ACC112 (cell line): ENCODE data around the gene HLA-DOB.

Experiments used
- H2AFZ ChIP-seq: fragments of 200-600 bp; sonication (generic); one replicate; pipeline ENCODE4 v1.6.0; 2017; ENCODE audit warnings: antibody characterized with exemption, low read length; ENCODE audit not compliant: unreplicated experiment
- H3K27ac ChIP-seq: fragments of 200-600 bp; sonication (generic); 2 replicates; pipeline ENCODE4 v1.5.1; 2014; ENCODE audit warnings: low read depth, mild to moderate bottlenecking, antibody characterized with exemption, low read length, moderate library complexity
- H3K27me3 ChIP-seq: fragments of 200-600 bp; sonication (generic); 2 replicates; pipeline ENCODE4 v1.6.1; 2014; ENCODE audit warnings: mild to moderate bottlenecking, antibody characterized with exemption, low read length, moderate library complexity, mixed read lengths; ENCODE audit not compliant: insufficient read depth
- H3K36me3 ChIP-seq: fragments of 200-600 bp; sonication (generic); 2 replicates; pipeline ENCODE4 v1.6.1; 2016; ENCODE audit warnings: mild to moderate bottlenecking, antibody characterized with exemption, low read length, moderate library complexity, mixed read lengths; ENCODE audit not compliant: insufficient read depth
- H3K4me1 ChIP-seq: fragments of 200-600 bp; sonication (generic); one replicate; pipeline ENCODE4 v1.6.1; 2016; ENCODE audit warnings: low read length, mixed read lengths; ENCODE audit not compliant: insufficient read depth, unreplicated experiment, control insufficient read depth
- H3K4me3 ChIP-seq: fragments of 200-600 bp; sonication (generic); 2 replicates; pipeline ENCODE4 v1.5.1; 2014; ENCODE audit warnings: mild to moderate bottlenecking, low read depth, low read length
- H3K79me2 ChIP-seq: fragments of 200-600 bp; sonication (generic); one replicate; pipeline ENCODE4 v1.6.0; 2016; ENCODE audit warnings: low read length; ENCODE audit not compliant: control insufficient read depth, unreplicated experiment, insufficient read depth

The HLA-DOB gene

DNA sequence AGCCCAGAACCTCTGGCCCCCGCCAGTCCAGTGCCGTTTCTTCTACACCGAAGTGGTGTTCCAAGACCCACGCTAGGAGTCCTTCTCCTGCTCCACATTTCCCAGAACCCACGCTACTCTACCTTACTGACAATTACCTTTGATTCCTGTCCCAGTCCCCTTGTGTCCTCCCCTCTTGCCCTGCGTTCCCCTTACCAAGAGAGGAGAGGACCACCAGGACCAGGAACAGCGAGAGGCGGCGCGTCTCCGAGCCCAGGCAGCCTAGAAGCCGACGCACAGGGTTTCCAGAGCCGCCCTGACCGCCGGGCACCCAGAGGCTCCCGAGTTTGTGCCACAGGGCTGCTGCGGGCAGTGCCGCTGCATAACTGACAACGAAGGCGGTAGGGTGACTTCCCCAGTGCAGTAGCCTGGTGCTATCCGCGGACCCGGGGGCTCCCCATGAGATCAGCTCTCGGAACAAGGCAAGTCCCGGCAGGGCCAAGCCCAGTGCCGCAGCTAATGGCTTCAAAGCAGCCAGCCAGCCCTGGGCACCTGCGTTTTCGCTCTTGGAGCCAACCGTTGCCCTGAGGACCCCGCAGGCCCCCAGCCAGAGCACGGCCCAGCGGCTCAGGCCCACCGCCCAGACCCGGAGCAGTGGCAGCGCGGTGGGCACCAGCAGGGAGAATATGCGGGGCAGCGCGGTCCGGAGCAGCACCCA lies 36.2 kb upstream of the HLA-DOB start:
- Histone ChIP-seq H3K79me2 (peaks cover 56% of the 10 kb centered on the region), H3K27ac (peak overlapping the region; percentile 95), H3K4me3 (peak overlapping the region; percentile 99), H3K36me3 (peaks cover 36% of the 10 kb centered on the region), H3K4me1 (peaks cover 24% of the 10 kb centered on the region), H2AFZ (peak overlapping the region; percentile 79), H3K27me3 (no peaks in the 10 kb centered on the region)

- peak overlapping the region; percentile 99 for H3K4me3 ChIP-seq
- H3K4me1 ChIP-seq, result peaks cover 24% of the 10 kb centered on the region
- peak overlapping the region; percentile 79 for H2AFZ ChIP-seq
- no peaks in the 10 kb centered on the region for H3K27me3 ChIP-seq
- H3K27ac ChIP-seq, result peak overlapping the region; percentile 95
- H3K36me3 ChIP-seq, result peaks cover 35% of the 10 kb centered on the region
- peaks cover 60% of the 10 kb centered on the region for H3K79me2 ChIP-seq
Observed at GRCh38 chr6:32852018-32852843, 35.4 kb upstream of the HLA-DOB start.

DNA sequence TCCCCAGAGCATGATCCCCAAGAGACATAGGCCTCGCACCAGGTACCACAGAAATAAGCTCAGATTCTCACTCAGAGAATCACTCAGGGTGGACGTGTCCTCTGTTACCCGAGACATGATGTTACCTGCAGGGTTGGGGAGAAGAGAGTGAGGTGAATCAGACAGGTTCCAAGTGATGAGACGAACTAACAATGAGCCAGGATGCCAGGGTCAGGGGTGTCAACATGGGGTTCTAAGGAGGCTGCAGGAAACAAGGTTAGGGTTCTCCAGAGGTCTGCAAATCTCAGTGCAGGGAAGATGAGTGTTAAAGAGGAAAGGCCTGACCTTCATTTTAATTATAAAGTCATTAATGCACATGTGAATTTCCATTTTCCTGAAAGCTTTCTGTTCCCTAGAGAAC lies 34.2 kb upstream of the HLA-DOB start:
- no peak overlapping the region for H3K27ac ChIP-seq
- no peak overlapping the region; the same call in 1 of the 2 replicates for H3K4me3 ChIP-seq
- H3K79me2 ChIP-seq, result peaks cover 62% of the 10 kb centered on the region
- H3K27me3 ChIP-seq, result no peaks in the 10 kb centered on the region
- peaks cover 20% of the 10 kb centered on the region for H3K4me1 ChIP-seq
- H3K36me3 ChIP-seq, result peaks cover 43% of the 10 kb centered on the region
- no peak overlapping the region for H2AFZ ChIP-seq

DNA sequence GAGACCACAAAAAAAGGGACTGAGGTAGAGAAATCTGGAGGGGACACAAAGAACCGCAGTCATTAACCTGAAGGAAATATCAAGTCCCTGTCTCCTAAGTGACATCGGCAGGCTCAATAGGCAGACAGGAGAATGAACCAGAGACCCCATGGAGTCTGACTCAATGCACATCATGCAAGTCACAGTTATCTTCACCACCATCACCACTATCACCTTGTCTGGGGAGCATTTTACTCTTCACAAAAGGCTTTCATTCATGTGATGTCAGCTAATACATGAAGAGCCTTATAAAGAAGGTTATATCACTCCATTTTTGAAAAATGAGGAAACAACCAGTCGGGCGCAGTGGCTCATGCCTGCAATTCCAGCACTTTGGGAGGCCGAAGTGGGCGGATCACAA lies 32.3 kb upstream of the HLA-DOB start:
- no peaks in the 10 kb centered on the region for H3K27me3 ChIP-seq

DNA sequence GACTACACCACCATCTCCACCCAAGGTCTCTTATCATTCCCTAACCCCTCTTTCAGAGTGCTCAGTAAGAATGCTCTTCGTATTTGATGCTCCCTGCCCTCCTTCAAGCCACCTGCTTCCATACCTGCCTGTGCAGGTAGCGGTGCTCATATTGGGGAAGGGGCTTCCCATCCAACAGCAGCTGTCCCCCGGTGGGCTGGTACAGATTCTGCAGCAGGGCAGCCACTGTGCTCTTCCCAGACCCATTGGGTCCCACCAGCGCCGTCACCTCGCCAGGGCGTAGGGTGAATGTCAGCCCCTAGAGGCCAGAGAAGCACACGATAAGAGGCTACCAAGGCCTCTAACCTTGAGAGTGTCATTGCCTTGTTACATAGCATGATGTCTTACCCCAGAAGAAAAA lies 31.0 kb upstream of the HLA-DOB start:
- Histone ChIP-seq H3K79me2 (peaks cover 53% of the 10 kb centered on the region), H3K4me3 (no peak overlapping the region), H3K27ac (no peak overlapping the region), H3K4me1 (peaks cover 20% of the 10 kb centered on the region), H2AFZ (no peak overlapping the region), H3K36me3 (peaks cover 48% of the 10 kb centered on the region), H3K27me3 (no peaks in the 10 kb centered on the region)

More for the DNA sequence above, 32.3 kb upstream of the HLA-DOB start:
- Histone ChIP-seq H3K36me3 (peaks cover 48% of the 10 kb centered on the region), H3K27ac (no peak overlapping the region), H3K4me1 (peaks cover 17% of the 10 kb centered on the region), H3K79me2 (peaks cover 46% of the 10 kb centered on the region), H2AFZ (no peak overlapping the region), H3K4me3 (no peak overlapping the region)

DNA sequence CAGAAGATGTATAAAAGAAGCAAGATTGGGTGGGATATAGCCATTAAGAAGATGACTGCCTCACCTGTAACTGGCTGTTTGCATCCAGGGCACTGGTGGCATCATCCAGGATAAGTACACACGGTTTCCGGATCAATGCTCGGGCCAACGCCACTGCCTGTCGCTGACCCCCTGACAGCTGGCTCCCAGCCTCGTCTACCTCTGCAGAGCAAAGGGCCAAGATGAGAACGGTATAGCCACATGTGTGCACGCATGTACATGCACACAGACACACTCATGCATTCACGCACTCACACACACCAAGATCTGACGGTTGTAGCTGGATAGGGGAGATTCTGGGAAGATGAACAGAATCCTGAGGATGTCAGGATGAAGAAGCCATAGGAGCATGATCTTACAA lies 30.2 kb upstream of the HLA-DOB start:
- Histone ChIP-seq H3K36me3 (peaks cover 53% of the 10 kb centered on the region), H3K4me3 (no peak overlapping the region), H3K27me3 (no peaks in the 10 kb centered on the region), H2AFZ (no peak overlapping the region), H3K79me2 (peaks cover 52% of the 10 kb centered on the region), H3K4me1 (peaks cover 25% of the 10 kb centered on the region), H3K27ac (no peak overlapping the region)

GRCh38 chr6:32845384-32845884 lies 28.6 kb upstream of the HLA-DOB start:
- Histone ChIP-seq H3K36me3 (peaks cover 48% of the 10 kb centered on the region), H3K4me1 (peaks cover 21% of the 10 kb centered on the region), H2AFZ (no peak overlapping the region), H3K27me3 (no peaks in the 10 kb centered on the region), H3K4me3 (no peak overlapping the region), H3K79me2 (peaks cover 40% of the 10 kb centered on the region), H3K27ac (0 out of 2 replicates have a peak overlapping the region, but pooled peaks have one; percentile 5)

GRCh38 chr6:32844839-32845383 lies 28.1 kb upstream of the HLA-DOB start:
- Histone ChIP-seq H3K4me1 (peaks cover 21% of the 10 kb centered on the region), H2AFZ (no peak overlapping the region), H3K27ac (0 out of 2 replicates have a peak overlapping the region, but pooled peaks have one; percentile 5), H3K4me3 (peak overlapping the region; percentile 95), H3K79me2 (peaks cover 34% of the 10 kb centered on the region), H3K36me3 (peaks cover 45% of the 10 kb centered on the region), H3K27me3 (no peaks in the 10 kb centered on the region)

- Histone ChIP-seq H3K36me3 (peaks cover 44% of the 10 kb centered on the region), H2AFZ (peak within 1 kb of the TSS; percentile 54), H3K27me3 (no peaks in the 10 kb centered on the region), H3K79me2 (peaks cover 32% of the 10 kb centered on the region), H3K4me1 (peaks cover 21% of the 10 kb centered on the region), H3K27ac (peak within 1 kb of the TSS; percentile 87), H3K4me3 (peak within 1 kb of the TSS; percentile 95)
Observed at GRCh38 chr6:32843979-32844838, 27.4 kb upstream of the HLA-DOB start, which contains the start of gene PSMB8. TSS of gene PSMB8 (minus strand) at chr6:32844047. CDS start at chr6:32843996, 51 bp downstream.
